Limb (tissue), 2 donors: Measurements from ENCODE around the gene CACNA1S.

Experiments used
- DNase-seq, 2 donors: peaks; one replicate each; pipeline ENCODE4 v3.0.0-alpha.2; 2016; ENCODE audit errors: extremely low spot score in 2 of 2

The CACNA1S gene

DNA sequence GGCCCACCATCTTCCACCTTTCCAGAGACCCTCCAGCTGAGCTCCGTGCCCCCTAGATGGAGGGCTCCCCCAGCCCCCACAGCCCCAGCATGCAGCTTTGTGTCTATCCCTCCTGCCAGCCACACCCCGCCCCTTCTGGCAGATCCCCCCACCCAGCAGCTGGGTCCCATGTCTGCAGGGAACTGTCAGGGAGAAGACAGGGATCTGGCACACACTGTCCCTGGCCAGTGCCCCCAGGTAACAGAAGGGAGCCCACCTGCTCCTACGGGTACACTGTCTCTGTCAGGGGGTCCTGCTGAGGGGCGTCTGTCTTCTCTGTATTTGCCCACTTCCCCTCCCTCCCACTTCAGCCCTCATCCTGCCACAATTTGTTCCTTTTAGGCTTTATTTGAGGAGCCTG, 77.6 kb downstream of the CACNA1S start:
- no peak for DNase-seq

DNA sequence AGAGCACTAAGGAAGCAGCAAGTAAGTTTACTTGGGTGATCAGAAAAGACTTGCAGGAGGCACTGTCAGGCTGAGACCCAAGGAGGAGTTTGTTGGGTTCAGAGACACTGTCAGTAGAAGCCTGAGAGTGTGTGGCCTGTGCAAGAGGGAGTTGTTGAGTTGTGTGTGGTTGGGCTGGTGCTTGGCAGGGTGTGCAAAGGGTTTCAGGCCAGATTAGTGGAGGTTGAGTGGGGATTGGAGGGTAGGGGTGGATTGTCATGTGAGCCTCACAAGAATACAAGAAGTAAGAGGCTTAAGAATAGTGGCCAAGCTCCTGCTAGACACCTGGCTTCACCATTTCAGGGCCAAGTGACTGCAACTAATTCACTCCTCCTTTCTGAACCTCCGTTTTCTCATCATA, 79.8 kb downstream of the CACNA1S start:
- DNase-seq, result no peak

DNA sequence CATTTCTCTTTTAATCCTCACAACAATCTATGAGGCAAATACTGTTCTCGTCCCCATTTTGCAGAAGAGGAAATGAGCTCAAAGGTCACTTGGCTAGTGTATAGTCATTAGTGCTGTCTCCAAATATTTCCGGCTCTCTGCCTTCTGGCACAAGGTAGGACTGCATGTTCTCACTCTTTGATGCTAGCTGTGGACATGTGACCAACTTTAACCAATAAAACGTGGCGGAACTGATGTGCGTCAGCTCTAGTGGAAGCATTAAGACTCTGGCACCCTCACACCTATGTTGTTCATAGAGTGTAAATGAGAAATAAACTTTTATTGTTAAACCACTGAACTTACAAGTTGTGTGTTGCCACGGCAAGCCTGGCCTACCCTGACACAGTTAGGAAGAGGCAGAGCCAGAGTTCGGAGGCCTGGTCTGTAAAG, 83.8 kb downstream of the CACNA1S start:
- no peak for DNase-seq

DNA sequence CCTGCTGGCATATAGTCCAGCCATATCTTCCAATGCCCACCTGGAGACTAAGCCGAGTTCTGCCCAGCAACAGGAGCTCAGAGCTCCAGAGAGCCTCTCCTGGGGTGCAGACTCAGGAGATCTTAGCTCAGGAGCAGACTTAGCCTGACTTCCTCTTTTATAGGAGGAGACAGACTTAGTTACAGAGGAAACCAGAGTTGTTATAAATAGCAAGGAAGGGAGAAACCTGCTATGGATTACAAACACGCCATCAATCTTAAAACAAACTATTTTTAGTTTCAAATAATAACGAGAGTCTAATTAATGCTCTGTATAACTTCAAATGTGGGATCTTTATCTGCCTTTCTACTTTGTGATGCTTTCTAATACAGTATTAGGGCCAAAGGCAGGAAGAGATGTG, 85.4 kb downstream of the CACNA1S start:
- no peak for DNase-seq

DNA sequence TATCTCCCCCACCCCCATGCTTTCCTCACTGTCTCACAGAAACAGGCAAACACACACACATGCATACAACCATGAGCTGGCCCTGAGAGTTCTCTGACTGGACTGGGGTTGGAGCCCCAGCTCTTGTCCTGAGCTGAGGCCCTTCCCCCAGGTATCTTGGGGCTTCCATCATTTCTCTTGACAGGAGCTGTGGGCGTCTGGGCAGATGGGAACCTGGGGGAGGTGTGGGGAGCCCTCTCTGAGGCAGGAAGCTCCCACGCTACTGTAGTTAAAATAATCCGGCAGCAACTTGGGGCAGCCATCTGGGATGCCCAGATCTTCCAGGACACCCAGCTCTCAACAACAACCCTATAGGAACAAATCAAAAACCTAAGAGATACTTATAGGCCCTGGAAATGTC, 86.0 kb downstream of the CACNA1S start:
- DNase-seq, result no peak

DNA sequence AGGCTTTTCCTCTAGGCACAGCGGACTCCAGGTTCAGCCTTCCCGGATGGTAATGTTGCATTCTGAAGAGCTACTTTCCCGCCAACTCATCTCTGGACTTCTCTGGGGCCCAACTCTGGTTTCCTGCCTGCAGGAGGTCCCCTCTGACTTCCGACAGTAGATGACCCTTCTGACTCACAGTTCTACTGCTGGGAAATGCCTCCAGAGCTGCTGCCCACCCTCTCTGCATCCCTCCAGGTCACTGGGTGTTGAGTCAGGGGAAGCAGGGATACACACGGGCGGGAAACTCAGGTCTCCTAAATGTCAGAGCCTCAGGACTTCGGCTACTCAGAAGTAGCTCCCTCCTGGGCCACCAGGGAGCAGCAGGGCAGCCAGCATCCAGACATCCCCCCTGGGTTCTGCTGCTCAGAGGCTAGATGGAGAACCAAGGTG, 86.6 kb downstream of the CACNA1S start:
- DNase-seq, result no peak

DNA sequence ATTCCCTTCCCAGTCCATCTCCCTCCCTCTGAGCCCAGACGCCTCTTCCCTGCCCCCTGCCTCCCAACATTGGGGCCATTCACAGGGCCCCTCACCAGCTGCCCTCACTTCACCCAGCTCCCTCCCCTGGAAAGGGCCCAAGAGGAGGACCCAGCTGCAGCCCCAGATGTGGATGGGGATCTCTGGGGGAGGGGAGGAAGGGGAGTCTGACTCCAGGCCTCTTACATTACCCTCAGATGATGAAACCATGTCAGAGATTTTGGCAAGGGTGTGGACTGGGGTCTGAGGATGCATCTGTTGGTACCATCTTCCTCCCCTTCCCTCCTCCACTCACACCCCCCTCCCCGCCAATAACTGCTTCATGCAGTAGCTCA, 87.6 kb downstream of the CACNA1S start:
- no peak for DNase-seq

DNA sequence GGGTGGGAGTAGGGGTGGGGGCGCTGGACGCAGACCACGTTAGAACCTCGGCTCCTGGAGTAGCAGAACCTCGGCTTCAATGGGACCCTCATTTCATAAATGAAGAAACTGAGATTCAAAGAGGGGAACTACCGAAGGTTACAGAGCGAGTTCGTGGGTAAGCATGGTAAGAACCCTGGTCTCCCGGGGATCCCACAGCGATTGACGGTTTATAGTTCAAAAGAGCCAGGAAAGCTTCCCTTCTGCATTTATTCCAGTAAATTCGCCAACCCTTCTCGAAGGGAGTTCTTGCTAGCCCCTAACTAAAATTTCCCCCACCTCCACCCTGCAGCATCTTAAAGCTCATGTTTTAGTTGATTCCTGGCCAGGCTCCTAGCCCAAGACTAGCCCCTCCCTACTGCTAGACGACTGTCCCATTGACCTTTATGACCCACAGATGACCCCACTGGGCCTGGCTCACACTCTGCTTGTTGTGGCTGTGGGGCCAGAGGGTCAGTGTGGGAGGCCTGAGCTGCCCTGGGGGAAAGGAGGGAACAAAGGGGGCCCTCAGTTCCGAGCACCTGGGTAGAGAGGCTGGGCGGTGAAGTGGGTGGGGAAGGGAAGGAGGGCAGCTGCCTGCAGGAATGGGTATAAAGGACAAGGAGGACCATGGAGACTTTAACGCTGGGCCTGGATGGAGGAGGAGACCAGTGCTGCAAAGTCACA, 88.2 kb downstream of the CACNA1S start:
- DNase-seq, result no peak

DNA sequence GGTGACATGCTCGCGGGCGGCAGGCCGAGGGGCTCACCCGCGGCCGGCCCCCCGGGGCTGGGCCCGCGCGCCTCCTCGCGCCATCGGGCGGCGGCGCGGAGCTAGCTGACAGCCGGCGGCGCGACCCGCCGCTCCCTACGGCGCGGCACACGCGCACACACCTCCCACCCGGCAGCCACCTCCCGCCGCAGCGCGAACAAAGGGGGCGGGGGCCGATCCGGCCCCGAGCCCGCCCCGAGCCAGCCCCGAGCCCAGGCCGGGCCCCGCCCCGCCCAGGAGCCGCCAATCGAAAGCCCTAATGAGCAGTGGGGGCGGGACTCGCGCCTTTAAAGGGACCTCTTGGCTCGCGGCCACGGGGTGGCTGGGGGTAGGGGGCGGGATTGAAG, 88.7 kb downstream of the CACNA1S start, which contains the start of gene KIF21B:
TSS of gene KIF21B (minus strand) at position 198 of the 386 bp plus-strand sequence. CDS start 331 bp downstream, outside the sequence.
- DNase-seq, result peak; percentile 69 to 92

DNA sequence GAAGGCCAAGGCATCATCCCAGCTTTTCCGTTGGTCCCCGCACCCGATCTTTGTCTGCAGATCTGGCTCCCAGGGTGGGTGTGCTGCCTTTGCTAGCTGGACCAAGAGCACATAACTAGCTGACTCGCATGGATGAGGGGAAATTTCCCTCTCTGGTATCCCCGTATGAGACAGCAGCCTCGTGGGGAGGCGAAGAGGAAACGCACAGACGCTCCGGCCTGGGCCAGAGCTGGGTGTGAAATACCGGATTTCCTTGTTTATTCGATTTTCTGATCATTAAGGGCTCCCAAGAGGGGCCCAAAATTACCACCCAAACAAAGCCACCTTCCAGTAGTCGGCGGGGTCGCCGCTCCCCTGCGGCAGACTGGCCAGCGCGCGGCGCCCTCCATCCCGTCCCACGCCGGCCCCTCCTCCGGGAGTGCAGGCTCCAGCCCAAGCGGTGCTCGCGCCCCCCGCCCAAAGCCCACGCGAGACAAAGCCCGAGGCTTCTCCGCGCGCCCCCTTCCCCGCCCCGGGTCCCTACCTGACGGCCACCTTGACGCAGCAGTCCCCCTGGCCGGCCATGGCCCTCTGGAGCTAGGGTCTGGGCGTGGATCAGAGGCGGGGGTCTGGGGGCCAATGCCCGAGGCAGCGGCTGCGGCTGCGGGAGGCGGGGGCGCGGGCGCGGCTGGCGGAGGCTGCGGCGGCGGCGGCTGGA, 89.3 kb downstream of the CACNA1S start:
- no peak for DNase-seq

DNA sequence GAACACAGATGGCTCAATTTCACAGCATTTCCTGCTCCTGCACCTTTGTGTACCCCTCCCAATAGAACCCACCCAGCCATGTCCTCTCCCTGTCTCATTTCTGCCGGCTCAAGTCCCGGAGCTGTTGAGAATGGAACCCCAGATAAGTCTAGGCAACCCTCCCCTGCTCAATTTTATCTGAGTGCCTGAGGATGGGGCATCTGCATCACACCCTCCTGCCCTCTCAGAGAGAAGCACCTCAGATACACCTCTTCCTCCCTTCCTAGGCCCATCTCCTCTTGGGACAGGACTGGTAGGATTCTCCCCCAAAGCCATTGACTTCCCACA, 89.8 kb downstream of the CACNA1S start:
- DNase-seq, result no peak

DNA sequence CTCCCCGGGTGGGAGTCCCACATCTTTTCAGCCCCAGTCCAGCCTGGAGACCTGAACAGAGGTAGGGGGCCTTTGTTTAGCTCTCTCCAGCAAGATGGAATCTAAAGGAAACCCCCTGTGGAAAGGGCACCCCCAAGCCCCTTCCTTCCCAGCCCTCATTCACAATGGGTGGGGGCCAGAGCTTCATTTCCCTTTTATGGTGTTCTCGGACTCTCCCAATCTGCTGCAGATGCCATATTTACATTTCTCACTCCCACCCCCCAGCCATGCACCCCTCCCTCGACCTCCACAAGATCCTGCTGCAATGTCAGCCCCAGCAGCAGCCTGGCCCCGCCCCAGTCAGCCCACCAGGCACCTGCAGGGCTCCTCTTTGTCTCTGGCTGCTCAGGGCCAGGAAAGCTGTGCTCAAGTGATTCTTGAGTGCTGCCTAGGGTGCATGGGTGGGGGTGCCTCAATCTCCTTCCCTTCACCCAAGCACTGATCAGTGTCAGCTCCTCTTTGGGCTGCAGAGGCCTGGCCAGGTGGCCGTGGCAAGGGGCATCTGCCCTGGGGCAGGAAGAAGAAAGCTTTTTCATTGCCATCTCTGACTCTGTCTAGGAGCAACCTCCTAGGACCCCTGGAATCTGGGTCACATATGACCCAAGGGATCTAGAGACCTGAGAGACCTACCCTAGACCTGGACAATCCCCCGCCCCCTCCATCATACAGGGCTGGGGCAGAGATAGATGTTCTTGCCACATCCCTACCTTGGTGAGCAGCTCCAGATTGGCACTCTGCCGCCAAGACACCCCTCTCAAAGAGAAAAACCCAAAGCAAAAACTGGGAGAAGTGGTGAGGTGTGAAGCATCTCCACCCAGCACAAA, 90.4 kb downstream of the CACNA1S start:
- no peak for DNase-seq

DNA sequence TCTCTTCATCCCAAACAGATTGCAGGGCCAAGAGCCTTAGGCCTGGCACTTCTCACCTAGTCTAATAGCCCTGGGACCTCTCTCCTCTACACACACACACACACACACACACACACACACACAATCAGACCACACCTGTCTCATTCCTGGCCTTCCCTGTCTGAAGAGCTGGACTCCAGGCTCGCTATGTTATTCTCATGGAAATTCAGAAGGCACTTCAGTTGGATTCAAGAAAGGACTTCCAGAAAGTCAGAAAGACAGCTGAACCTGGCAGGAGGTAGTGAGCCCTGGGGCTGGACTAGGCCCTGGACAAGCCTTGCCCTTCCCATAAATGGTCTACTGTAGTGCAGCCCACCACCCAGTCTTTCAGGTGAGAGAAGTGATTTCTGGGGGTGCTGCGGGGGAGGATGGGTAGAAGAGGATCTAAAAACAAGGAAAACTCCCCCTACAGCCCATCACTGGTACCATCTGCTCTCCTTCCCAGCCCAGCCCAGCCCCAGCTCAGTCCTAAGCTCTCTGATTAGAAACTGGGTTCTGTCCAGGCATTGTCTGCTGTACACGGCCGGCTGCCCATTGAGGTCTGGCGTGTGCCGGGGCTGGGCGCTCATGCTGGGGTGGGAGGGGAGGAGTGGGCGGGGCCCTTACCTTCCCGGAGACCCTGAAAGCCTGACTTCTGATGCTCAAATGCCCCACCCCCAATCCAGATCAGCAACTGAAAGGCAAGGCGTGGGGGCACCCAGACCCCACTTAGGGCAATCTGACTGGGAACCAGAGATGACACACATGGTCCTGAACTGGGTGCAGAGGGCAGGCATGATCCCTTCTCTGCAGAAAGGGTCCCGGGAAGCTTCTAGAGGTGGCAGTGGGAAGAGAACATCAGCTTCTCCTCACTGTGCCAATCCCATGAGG, 91.3 kb downstream of the CACNA1S start:
- no peak for DNase-seq

DNA sequence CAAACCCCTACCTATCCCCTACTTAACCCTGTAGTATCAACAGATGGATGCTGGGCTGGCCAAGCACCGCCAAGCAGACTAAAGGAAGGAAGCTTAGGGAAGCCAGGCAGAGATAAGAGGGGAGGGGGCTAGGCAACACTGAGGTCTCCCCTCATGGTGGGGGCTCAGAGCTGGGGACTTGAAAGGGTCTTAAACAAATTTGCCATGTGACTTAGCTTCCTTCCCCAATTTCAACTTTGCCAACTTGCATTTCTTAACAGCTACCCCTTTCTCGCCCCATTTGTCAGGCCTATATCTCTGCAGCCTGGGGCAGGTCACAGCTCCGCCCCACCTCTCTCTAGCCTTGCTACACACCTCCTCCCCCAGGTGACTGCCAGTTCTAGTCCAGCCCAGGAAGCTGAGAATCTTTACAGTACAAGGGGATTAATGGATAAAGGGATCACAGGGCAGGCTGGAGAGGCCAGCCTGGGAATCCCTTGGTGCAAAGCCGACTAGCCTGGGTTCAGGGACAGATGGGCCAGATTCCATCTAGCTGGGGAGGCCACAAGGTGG, 92.1 kb downstream of the CACNA1S start:
- no peak for DNase-seq

DNA sequence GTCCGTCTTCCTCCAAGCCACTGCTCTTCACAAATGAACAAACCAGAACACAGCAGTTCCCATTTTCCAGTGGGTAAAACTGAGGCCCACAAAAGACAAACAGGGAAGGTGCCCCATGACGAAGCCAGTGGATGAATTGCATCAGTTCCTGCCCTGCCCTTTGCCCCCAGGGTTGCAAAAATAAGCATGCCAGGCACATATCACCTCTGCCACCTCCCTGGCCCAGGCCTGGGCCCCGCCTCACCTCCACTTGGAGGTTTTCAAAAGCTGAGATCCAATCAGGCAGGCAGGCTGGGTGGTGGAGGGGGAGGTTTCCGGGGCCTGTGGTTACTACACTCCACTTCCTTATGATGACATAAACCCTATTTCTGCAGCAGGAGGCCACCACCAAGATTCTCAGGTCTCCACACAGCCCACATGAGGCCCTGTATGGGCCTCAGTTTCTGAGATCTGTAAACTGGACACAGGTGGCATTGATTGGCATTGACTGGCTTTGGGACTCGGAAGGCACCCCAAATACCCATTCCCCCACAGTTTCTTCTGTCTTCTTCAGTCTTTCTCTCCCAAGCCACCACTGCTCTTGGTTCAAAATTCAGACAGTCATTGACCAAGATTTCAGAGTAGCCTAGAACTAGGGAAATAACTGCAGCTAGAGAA, 92.8 kb downstream of the CACNA1S start:
- DNase-seq, result no peak

DNA sequence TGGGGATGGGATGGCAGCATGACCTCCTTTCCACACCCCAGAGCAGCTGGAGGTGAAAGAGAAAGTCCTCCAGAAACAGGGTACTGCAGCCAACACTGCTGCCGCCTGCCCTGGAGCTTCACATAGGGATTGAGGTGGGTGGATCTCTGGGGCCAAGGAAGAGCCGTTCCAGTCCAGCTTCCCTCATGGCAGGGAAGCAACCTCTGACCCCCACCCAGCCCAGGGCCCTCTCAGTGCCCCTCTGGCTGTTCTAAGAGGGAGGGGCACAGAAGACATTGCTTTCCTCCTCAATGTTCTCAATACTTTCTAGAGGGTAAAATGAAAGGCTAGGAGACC, 94.4 kb downstream of the CACNA1S start:
- no peak for DNase-seq

DNA sequence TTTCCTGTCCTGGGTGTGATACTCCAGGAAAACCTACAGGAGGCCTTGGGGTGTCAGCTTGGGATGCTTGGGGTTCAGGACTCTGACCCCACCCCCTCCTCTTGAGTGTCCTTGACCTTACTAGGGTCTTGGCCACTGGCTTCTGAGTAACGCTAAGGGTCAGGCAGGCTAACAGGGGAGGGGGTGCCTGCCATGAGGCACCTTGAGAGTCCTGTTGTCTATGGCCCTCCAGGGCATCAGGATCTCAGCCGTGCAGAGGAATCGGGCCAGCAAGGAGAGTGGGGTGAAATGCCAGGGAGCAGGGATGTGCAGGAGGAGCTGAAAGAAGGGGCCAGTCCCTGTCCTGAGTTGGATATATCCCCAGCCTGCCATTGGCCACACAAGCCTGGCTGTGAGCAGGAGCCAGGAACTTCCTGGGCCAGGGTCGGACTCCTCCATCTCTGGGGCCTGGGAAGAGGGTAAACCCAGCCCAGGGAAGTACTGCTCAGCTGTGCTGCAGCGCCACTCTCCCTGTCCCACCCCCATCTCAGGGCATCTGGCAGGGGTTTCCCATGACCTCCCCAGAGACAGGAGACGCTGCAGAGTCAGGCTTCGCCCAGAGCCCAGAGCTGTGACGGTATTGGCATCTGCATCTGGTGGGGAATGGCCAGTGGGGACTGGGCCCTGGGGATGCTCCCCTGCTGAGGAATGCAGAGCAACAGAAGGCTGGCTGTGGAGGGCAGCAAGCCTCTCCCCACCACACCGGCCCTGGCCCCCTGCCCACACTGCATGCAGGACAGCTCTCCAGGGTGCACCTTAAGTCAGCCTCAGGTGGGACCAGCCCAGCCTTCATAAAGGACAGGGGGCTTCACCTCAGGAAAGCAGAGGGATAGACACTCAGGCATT, 95.0 kb downstream of the CACNA1S start:
- no peak for DNase-seq

DNA sequence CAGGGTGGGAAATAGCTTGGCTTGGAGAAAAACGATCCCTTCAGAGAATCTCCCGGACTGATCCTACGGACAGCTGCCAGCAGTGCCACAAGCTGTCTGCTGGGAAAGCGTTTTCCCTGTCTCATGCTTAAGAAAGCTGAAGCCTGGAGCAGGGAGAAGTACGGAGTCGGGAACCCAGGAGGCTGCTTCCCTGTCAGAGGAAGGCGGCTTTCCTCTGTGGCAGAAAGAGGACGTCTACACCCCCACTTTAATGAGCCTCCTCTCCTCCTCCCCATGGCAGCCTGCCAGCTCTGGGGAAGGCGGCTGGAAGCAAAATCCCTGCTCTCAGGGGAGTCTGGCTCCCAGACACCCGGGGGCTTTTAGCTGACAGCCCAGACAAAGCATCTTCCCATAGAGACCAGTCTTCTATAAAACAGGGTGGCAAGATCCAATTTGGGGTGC, 96.0 kb downstream of the CACNA1S start:
- DNase-seq, result peak; percentile 25 to 79

DNA sequence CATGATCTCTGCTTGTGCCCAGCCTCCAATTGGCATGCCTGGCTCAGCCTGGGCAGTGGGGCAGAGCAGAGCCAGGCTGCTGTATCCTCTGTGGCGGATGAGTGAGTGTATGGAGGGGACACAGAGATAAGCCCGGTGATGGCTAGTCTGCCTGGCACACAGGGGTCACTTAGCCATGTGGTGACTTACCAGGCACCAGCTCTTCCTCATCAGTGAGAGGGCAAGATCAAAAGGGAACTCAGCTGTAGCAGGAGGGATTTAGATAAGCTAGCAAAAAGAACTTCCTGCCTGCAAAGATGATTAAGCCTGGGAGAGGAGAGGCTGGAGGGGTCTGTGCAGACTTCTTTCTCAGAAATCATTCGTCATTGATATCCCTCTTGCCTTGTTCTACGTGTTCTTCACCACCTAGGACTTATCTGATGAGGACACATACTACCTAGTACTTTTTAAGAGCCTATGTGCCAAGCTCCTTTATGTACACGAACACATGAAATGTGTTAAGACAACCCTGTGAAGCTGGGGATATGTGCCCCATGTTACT, 96.6 kb downstream of the CACNA1S start:
- DNase-seq, result no peak
